Measurements from ENCODE around the gene HSPA1B.

GRCh38 chr6:31874836-31875572 lies 47.5 kb downstream of the HSPA1B start:
- TF ChIP-seq CTCF (conservative IDR thresholded peaks at IDR 0.05; ENCODE audit: low read depth, low read length) (no peak), EZH2phosphoT487 (IDR thresholded peaks at IDR 0.05; ENCODE audit: borderline replicate concordance, low read length) (no peak)

Data from PC-3 (cell line).